Urothelium cell line (cell line): ENCODE data around the gene MSI2.
"Not testable (repeated sequence)": the region's sequence is repeated elsewhere in the genome, so short reads cannot be mapped to it uniquely, and the experiment has no call there.

ENCODE experiments used
- DNase-seq: peaks from one replicate; pipeline ENCODE4 v3.0.0; 2011; ENCODE audit warnings: low spot score, mixed read lengths
- FAIRE-seq: peaks from 2 replicates; lab custom pipeline; 2011; peaks lifted over from hg19 to GRCh38; lab: Jason Lieb, UNC

Gene MSI2

GRCh38 chr17:57490111-57490845 lies 234.0 kb downstream of the MSI2 start:
- FAIRE-seq, result no peak
- DNase-seq, result no peak

GRCh38 chr17:57490890-57491289 lies 234.6 kb downstream of the MSI2 start:
- no peak for DNase-seq
- no peak for FAIRE-seq

- FAIRE-seq, result peak; percentile 5
- DNase-seq, result no peak
These were observed 236.8 kb downstream of the MSI2 start for GRCh38 chr17:57493171-57493570.

- FAIRE-seq (no peak), DNase-seq (no peak)
These were observed 237.3 kb downstream of the MSI2 start for GRCh38 chr17:57493625-57494024.

GRCh38 chr17:57494443-57494842 lies 238.1 kb downstream of the MSI2 start:
- FAIRE-seq (no peak), DNase-seq (no peak)

GRCh38 chr17:57495771-57496170 lies 239.4 kb downstream of the MSI2 start:
- no peak for DNase-seq
- no peak for FAIRE-seq

- DNase-seq (no peak), FAIRE-seq (no peak)
These were observed 240.1 kb downstream of the MSI2 start for GRCh38 chr17:57496382-57496781.

- no peak for DNase-seq
- no peak for FAIRE-seq
These were observed 242.1 kb downstream of the MSI2 start for GRCh38 chr17:57498443-57498842.

- not testable (repeated sequence) for FAIRE-seq
These were observed 242.9 kb downstream of the MSI2 start for GRCh38 chr17:57499221-57499620.

GRCh38 chr17:57499648-57500049 lies 243.3 kb downstream of the MSI2 start:
- DNase-seq, result peak; percentile 35
- no peak for FAIRE-seq

More at GRCh38 chr17:57499221-57499620, 242.9 kb downstream of the MSI2 start:
- DNase-seq, result not testable (repeated sequence)

GRCh38 chr17:57501016-57501415 lies 244.7 kb downstream of the MSI2 start:
- DNase-seq, result no peak
- no peak for FAIRE-seq

- DNase-seq (no peak), FAIRE-seq (no peak)
These were observed 245.7 kb downstream of the MSI2 start for GRCh38 chr17:57502022-57502421.

GRCh38 chr17:57502811-57503241 lies 246.5 kb downstream of the MSI2 start:
- FAIRE-seq (no peak), DNase-seq (no peak)

GRCh38 chr17:57504208-57504607 lies 247.9 kb downstream of the MSI2 start:
- FAIRE-seq (no peak), DNase-seq (no peak)

GRCh38 chr17:57505841-57506773 lies 249.8 kb downstream of the MSI2 start:
- FAIRE-seq (no peak), DNase-seq (no peak)

GRCh38 chr17:57506774-57507127 lies 250.4 kb downstream of the MSI2 start:
- FAIRE-seq (no peak), DNase-seq (no peak)

- FAIRE-seq, result no peak
These were observed 251.5 kb downstream of the MSI2 start for GRCh38 chr17:57507828-57508227.

GRCh38 chr17:57508671-57509070 lies 252.3 kb downstream of the MSI2 start:
- no peak for DNase-seq
- FAIRE-seq, result peak; percentile 13

More at GRCh38 chr17:57507828-57508227, 251.5 kb downstream of the MSI2 start:
- no peak for DNase-seq

GRCh38 chr17:57511475-57512123 lies 255.3 kb downstream of the MSI2 start:
- FAIRE-seq (no peak), DNase-seq (no peak)

- DNase-seq (no peak), FAIRE-seq (no peak)
These were observed 255.9 kb downstream of the MSI2 start for GRCh38 chr17:57512258-57512657.

- DNase-seq (no peak), FAIRE-seq (no peak)
These were observed 256.4 kb downstream of the MSI2 start for GRCh38 chr17:57512691-57513090.
